Activated CD4-positive, alpha-beta memory T cell treated with anti-CD3 and anti-CD28 coated beads for 36 hours (primary cell): ENCODE data around the gene RDM1. TPM values are rescaled to one million over a fixed set of nuclear protein-coding genes. Genes with fewer than 3 reads are reported as not detected.

Source experiments
- CTCF ChIA-PET: fragments of 350-600 bp; sonication (Branson Sonifier 250); formaldehyde crosslinking; loops from one replicate; lab custom pipeline; 2021; ENCODE audit warnings: antibody characterized with exemption, inconsistent platforms; lab: Charles Lee
- POLR2A ChIA-PET: fragments of 350-600 bp; sonication (Branson Sonifier 250); formaldehyde crosslinking; loops from one replicate; lab custom pipeline; 2021; ENCODE audit warnings: antibody characterized with exemption; lab: Charles Lee
- DNase-seq: peaks from one replicate; pipeline ENCODE4 v3.0.0-alpha.2; 2020
- H3K27ac Mint-ChIP-seq: one replicate; pipeline ENCODE4 v1.8.0; 2021; ENCODE audit warnings: mixed read lengths
- H3K27me3 Mint-ChIP-seq: one replicate; pipeline ENCODE4 v1.8.0; 2021; ENCODE audit warnings: mixed read lengths
- H3K36me3 Mint-ChIP-seq: one replicate; pipeline ENCODE4 v1.8.0; 2021; ENCODE audit warnings: mixed read lengths
- H3K4me1 Mint-ChIP-seq: one replicate; pipeline ENCODE4 v1.8.0; 2021; ENCODE audit warnings: low read depth, mixed read lengths
- H3K4me3 Mint-ChIP-seq: one replicate; pipeline ENCODE4 v1.8.0; 2021; ENCODE audit warnings: mild to moderate bottlenecking, mixed read lengths
- H3K9me3 Mint-ChIP-seq: one replicate; pipeline ENCODE4 v1.8.0; 2021; ENCODE audit warnings: mixed read lengths
- intact Hi-C: fragments of 100-400 bp; cut with micrococcal nuclease; formaldehyde crosslinking; loops from one replicate; pipeline ENCODE4 v1.15.1; 2023
- total RNA-seq, 2 experiments: library from RNA; stranded (reverse); gene quantifications; one replicate each; pipeline ENCODE4 v1.2.3, GENCODE V29; 2021

RDM1 gene
- 10 to 100 TPM; 10.4 to 10.6 TPM for total RNA-seq

DNA sequence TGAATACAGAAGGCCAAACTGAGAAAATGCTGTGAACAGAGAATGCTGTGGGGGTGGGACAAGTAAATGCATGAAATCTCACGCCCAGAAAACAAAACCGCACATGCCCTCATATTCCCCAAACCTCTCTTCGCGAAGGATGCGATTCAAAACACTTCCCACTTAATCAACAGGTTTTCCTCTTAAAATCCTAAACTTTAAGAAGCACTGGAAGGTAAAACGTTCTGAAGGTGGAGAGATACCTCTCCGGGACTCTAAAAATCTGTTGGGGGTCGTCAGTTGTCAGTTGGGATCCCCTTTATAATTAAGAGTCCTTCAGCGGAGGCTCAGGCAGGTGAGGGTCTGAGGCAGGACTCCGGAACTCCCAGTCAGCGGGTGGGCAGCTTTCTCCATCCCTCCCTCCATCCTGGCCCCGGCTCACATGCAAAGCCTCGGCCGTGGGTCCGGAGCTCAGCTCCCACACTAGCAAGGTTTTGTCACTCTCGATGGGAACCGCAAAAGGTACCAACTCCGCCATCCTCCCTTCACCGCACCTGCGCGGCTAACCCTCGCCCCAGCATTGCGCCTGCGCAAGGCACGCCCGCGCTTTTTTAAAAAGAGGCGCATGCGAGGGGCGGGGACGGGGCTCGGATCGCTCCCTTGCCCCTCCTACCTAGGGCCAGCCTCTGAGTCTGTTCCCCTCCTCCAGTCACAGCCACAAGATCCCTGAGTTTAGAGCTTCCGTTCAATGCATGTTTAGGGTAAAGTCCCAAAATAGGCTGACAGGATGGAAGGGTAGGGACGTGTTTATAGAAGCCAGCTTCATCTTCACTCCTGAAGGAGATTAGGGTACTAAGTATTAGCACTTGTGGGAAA lies at the start of gene RDM1:
Gene RDM1, minus strand, starts transcription at position 563 of the 855 bp plus-strand sequence. Its CDS starts 46 bp downstream, at position 517.
- Mint-ChIP-seq H3K27ac (peak within 1 kb of the TSS; percentile 62), H3K36me3 (no peaks in the 10 kb centered on the region), H3K4me3 (peak within 1 kb of the TSS; percentile 79), H3K9me3 (no peaks in the 10 kb centered on the region), H3K27me3 (peaks cover 2% of the 10 kb centered on the region), H3K4me1 (peaks cover 23% of the 10 kb centered on the region)
- DNase-seq: peak; percentile 94
- CTCF ChIA-PET: interaction anchor here (1.1 to 3.2 kb wide), 4 partner anchors 17 to 82 kb away, joined by 3 to 21 read pairs (median 6); no protein-coding TSS in a partner anchor
- intact Hi-C loops: loop anchor here (2.0 to 5.0 kb wide), 3 partner anchors 32 to 83 kb away; partner anchors contain the start of gene CCL5
- POLR2A ChIA-PET: interaction anchor here (1.1 to 2.2 kb wide), 2 partner anchors 51 to 121 kb away, joined by 6 to 10 read pairs; partner anchors contain the start of genes CCL5 and TAF15

DNA sequence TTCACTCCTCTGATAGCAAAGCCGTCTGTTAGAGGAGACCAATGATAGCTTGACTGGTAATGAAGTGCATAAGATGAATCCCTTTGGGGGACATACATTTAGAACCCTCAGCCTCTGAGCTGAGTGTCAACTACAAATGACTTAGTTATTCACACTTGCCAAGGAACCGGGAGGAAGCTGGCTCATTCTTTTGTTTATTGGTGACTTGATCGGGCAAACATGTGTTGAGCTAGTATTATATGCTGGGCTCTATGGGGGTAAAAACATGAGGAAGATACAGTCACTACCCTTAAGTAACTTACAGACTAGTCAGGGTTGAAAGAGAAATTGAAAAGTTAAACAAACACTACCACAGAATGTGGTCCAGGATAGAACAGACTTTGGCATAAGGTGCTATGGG lies 47.8 kb upstream of the RDM1 start:
- intact Hi-C loops: no loop called here
- no peak for DNase-seq
- H3K9me3 Mint-ChIP-seq: no peaks in the 10 kb centered on the region

GRCh38 chr17:35977509-35977908 lies 46.9 kb upstream of the RDM1 start:
- Mint-ChIP-seq H3K4me3 (no peak overlapping the region), H3K27me3 (peaks cover 10% of the 10 kb centered on the region), H3K36me3 (no peaks in the 10 kb centered on the region), H3K27ac (no peak overlapping the region), H3K4me1 (peaks cover 2% of the 10 kb centered on the region), H3K9me3 (no peaks in the 10 kb centered on the region)
- DNase-seq: no peak
- intact Hi-C loops: loop anchor here (2.0 kb wide), 1 partner anchor 95 kb away; no protein-coding TSS in a partner anchor
- ChIA-PET POLR2A (no interaction called here), CTCF (interaction anchor here (0.8 to 5.9 kb wide), 5 partner anchors 8 to 172 kb away, joined by 5 to 34 read pairs (median 9); no protein-coding TSS in a partner anchor)

More for the DNA sequence above, 47.8 kb upstream of the RDM1 start:
- Mint-ChIP-seq H3K27ac (no peak overlapping the region), H3K4me1 (peaks cover 2% of the 10 kb centered on the region), H3K4me3 (no peak overlapping the region), H3K36me3 (no peaks in the 10 kb centered on the region), H3K27me3 (peaks cover 10% of the 10 kb centered on the region)
- CTCF ChIA-PET: interaction anchor here (1.2 to 5.9 kb wide), 6 partner anchors 9 to 174 kb away, joined by 3 to 34 read pairs (median 6); no protein-coding TSS in a partner anchor
- POLR2A ChIA-PET: no interaction called here

DNA sequence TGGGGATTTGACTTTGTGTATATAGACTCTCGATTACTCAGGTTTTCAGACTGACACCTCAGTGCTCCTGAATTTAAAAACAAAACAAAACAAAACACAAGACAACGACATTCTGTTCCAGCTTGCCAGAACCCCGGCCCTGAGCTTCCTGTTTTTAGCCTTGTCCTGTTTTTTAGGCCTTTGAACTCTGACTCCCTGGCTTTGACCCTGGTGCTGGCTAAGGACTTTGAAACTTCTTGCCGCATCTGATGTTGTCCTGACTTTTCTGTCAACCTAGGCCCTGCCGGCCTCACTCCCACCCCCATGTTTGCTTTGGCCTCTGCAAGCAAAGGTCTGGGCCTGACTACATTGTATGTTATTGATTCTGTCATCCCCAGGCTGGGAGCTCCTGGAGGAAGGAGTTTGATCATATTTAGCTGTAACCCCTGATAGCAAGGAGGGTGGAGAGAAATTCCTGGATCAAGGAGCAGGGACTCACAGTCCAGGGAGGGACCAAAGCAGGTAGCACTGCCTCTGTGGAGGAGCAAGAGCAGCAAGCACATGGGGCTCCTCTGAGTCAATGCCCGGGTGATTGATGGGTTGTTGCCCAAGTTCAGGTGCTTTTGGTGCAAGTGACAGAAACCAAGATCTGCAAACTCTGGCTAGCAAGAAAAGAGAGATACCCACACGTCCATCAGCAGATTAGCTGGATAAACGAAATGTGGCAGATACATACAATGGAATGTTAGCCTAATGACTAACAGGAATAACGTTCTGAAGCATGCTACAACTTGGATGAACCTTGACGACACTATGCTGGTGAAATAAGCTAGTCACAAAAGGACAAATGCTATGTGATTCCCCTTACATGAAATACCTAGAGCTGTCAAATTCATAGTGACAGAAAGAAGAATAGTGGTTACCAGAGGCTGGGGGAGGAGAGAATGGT lies 43.0 kb upstream of the RDM1 start:
- Mint-ChIP-seq H3K4me1 (peaks cover 2% of the 10 kb centered on the region), H3K9me3 (no peaks in the 10 kb centered on the region), H3K27ac (no peak overlapping the region), H3K4me3 (no peak overlapping the region), H3K36me3 (no peaks in the 10 kb centered on the region), H3K27me3 (peaks cover 11% of the 10 kb centered on the region)
- intact Hi-C loops: no loop called here
- ChIA-PET CTCF (interaction anchor here (1.1 to 12.3 kb wide), 3 partner anchors 30 to 174 kb away, joined by 3 to 433 read pairs (median 80); no protein-coding TSS in a partner anchor), POLR2A (no interaction called here)
- no peak for DNase-seq

DNA sequence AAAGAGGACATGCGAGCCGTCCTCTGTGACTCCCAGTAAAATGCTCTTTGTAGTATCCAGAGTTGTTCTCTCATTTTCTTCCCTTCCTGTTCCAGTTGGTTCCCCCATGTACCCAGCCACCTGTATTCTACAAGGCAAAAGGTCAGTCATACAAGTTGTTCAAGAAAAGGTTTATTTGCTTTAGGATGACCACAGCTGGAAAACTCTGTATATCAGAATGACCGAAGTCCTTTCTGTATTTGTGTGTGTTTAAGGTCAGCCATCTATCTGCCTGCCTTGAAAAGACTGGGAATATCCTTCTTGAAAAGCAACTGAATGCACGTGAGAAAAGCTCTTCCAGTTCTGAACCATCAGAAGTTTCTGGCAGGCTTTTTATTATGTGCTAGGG lies 42.4 kb upstream of the RDM1 start:
- no peaks in the 10 kb centered on the region for H3K9me3 Mint-ChIP-seq
- peaks cover 2% of the 10 kb centered on the region for H3K4me1 Mint-ChIP-seq
- CTCF ChIA-PET: interaction anchor here (1.1 to 12.3 kb wide), 3 partner anchors 31 to 174 kb away, joined by 3 to 433 read pairs (median 80); no protein-coding TSS in a partner anchor
- POLR2A ChIA-PET: no interaction called here
- intact Hi-C loops: no loop called here
- peaks cover 10% of the 10 kb centered on the region for H3K27me3 Mint-ChIP-seq
- no peak overlapping the region for H3K27ac Mint-ChIP-seq
- no peak overlapping the region for H3K4me3 Mint-ChIP-seq
- DNase-seq: no peak
- no peaks in the 10 kb centered on the region for H3K36me3 Mint-ChIP-seq

GRCh38 chr17:35972535-35972934 lies 42.0 kb upstream of the RDM1 start:
- H3K4me3 Mint-ChIP-seq: no peak overlapping the region
- intact Hi-C loops: no loop called here
- ChIA-PET POLR2A (no interaction called here), CTCF (interaction anchor here (0.7 to 12.3 kb wide), 4 partner anchors 10 to 175 kb away, joined by 3 to 433 read pairs (median 42); no protein-coding TSS in a partner anchor)
- DNase-seq: no peak
- no peak overlapping the region for H3K27ac Mint-ChIP-seq
- no peaks in the 10 kb centered on the region for H3K36me3 Mint-ChIP-seq
- H3K4me1 Mint-ChIP-seq: peaks cover 2% of the 10 kb centered on the region
- peaks cover 6% of the 10 kb centered on the region for H3K27me3 Mint-ChIP-seq
- no peaks in the 10 kb centered on the region for H3K9me3 Mint-ChIP-seq

GRCh38 chr17:35972066-35972465 lies 41.5 kb upstream of the RDM1 start:
- POLR2A ChIA-PET: no interaction called here

DNA sequence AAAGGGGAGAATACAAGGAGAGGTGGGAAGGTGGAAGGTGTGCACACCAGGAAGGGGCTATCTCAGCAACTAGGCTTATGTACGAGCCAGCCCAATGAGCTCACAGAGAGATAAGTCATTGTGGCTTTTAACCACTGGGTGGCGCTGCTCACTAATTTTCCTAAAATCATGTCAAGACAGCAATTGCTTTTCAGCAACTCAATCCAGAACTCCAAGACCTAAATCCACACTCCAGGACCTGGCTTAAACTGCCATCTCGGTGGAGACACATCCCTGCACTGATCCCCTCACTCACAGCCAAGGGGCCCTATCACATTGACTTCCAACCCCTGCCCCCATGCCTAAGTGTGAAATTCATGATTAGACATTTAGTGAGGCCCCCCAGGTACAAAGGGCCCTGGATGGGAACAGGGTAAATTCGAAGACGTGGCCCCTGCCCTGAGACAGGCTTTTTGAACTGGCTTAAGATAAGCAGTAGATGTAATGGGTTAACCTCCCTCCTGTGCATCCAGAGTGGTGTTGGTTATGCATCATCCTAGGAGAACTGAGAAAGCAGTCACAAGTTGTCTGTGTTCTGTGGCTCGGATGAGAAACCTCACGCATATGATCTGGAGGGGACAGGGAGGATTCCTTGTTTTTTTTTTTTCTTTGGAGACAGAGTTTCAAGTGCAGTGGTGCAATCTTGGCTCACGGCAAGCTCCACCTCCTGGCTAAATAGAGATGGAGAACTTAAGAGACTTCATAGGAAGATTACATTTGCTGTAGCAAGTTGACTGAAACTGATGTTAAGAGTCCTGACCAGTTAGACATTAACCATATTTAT lies 39.2 kb upstream of the RDM1 start:
- peak; percentile 81 for DNase-seq
- no peaks in the 10 kb centered on the region for H3K36me3 Mint-ChIP-seq
- H3K27ac Mint-ChIP-seq: no peak overlapping the region
- ChIA-PET POLR2A (interaction anchor here (0.7 kb wide), 1 partner anchor 117 kb away, joined by 4 read pairs; no protein-coding TSS in a partner anchor), CTCF (interaction anchor here (0.5 to 12.3 kb wide), 41 partner anchors 8 to 609 kb away, joined by 3 to 433 read pairs (median 4); partner anchors contain the start of genes CCL16 and RDM1)
- H3K9me3 Mint-ChIP-seq: no peaks in the 10 kb centered on the region
- H3K27me3 Mint-ChIP-seq: peaks cover 1% of the 10 kb centered on the region
- intact Hi-C loops: loop anchor here (1.0 to 2.0 kb wide), 3 partner anchors 103 to 513 kb away; no protein-coding TSS in a partner anchor
- no peaks in the 10 kb centered on the region for H3K4me1 Mint-ChIP-seq
- no peak overlapping the region for H3K4me3 Mint-ChIP-seq

More at GRCh38 chr17:35972066-35972465, 41.5 kb upstream of the RDM1 start:
- peaks cover 2% of the 10 kb centered on the region for H3K4me1 Mint-ChIP-seq
- intact Hi-C loops: no loop called here
- H3K36me3 Mint-ChIP-seq: no peaks in the 10 kb centered on the region
- H3K27ac Mint-ChIP-seq: no peak overlapping the region
- no peak for DNase-seq
- CTCF ChIA-PET: interaction anchor here (0.7 to 12.3 kb wide), 4 partner anchors 10 to 511 kb away, joined by 3 to 433 read pairs (median 42); no protein-coding TSS in a partner anchor
- no peak overlapping the region for H3K4me3 Mint-ChIP-seq
- peaks cover 6% of the 10 kb centered on the region for H3K27me3 Mint-ChIP-seq
- no peaks in the 10 kb centered on the region for H3K9me3 Mint-ChIP-seq

DNA sequence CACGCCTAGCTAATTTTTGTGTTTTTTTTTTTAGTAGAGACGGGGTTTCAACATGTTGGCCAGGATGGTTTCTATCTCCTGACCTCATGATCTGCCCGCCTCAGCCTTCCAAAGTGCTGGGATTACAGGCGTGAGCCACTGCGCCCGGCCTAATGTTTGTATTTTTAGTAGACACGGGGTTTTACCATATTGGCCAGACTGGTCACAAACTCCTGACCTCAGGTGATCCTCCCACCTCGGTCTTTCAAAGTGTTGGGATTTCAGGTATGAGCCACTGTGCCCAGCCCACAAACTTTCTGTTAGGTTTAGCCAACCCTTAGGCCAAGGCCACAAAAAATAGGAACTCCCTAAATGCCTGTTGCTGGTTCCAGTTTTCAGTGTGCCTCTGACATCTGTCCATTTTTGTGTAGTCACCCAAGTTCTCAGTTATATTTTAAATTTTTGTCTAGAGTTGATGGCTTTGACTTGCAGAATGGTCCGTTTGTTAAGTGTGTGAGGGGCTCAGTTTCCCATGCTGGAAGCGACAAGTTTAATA lies 38.0 kb upstream of the RDM1 start:
- POLR2A ChIA-PET: interaction anchor here (0.7 kb wide), 1 partner anchor 118 kb away, joined by 4 read pairs; no protein-coding TSS in a partner anchor
- Mint-ChIP-seq H3K9me3 (no peaks in the 10 kb centered on the region), H3K4me3 (no peak overlapping the region), H3K27me3 (peaks cover 1% of the 10 kb centered on the region), H3K4me1 (no peaks in the 10 kb centered on the region), H3K27ac (no peak overlapping the region), H3K36me3 (no peaks in the 10 kb centered on the region)
- CTCF ChIA-PET: interaction anchor here (0.6 to 12.3 kb wide), 17 partner anchors 7 to 611 kb away, joined by 3 to 433 read pairs (median 4); partner anchors contain the start of gene CCL16
- no peak for DNase-seq
- intact Hi-C loops: loop anchor here (1.0 to 2.0 kb wide), 2 partner anchors 104 to 181 kb away; no protein-coding TSS in a partner anchor

DNA sequence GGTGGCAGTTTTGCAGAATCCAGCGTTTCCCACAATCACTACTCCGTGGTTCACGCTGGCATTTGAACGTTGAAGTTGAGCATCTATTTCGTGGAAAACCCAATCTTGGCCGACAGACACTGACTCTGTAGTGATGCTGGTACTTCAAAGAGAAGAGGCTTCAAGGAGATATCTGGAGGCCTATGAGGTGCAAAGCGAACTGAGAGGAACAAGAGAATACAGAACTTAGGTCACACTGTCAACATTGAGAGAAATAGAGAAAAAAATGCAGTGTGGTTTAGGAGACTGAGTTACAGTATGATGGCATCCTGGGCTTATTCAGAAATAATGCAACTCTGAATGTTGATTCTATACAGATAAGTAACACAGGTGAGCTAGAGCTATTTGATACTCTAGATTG lies 34.7 kb upstream of the RDM1 start:
- Mint-ChIP-seq H3K9me3 (no peaks in the 10 kb centered on the region), H3K36me3 (no peaks in the 10 kb centered on the region), H3K4me1 (no peaks in the 10 kb centered on the region), H3K4me3 (no peak overlapping the region), H3K27ac (no peak overlapping the region), H3K27me3 (peaks cover 1% of the 10 kb centered on the region)
- DNase-seq: no peak
- intact Hi-C loops: no loop called here
- CTCF ChIA-PET: interaction anchor here (1.0 to 12.3 kb wide), 5 partner anchors 11 to 182 kb away, joined by 3 to 433 read pairs (median 7); no protein-coding TSS in a partner anchor
- POLR2A ChIA-PET: no interaction called here
